BJ (cell line): Measurements from ENCODE around the gene ATP2A3. TPM values are rescaled to one million over a fixed set of nuclear protein-coding genes. Genes with fewer than 3 reads are reported as not detected.

ENCODE experiments used
- CTCF ChIA-PET: fragments of 350-600 bp; formaldehyde crosslinking; extraction: SDS; loops from one replicate; lab custom pipeline; 2021; ENCODE audit warnings: antibody characterized with exemption, inconsistent platforms; lab: Yijun Ruan, JAX
- POLR2A ChIA-PET: fragments of 300-600 bp; sonication (Branson Sonifier 250); formaldehyde crosslinking; extraction: SDS; loops from one replicate; lab custom pipeline; 2021; ENCODE audit warnings: antibody characterized with exemption; lab: Charles Lee
- DNase-seq: peaks from one replicate; pipeline ENCODE4 v3.0.0-alpha.2; 2011; ENCODE audit warnings: low read depth
- H3K27me3 ChIP-seq: 2 replicates; pipeline ENCODE4 v1.6.0; 2011; ENCODE audit warnings: low read length; ENCODE audit not compliant: control insufficient read depth, insufficient read depth
- H3K36me3 ChIP-seq: 2 replicates; pipeline ENCODE4 v1.5.1; 2011; ENCODE audit warnings: low read length; ENCODE audit not compliant: control insufficient read depth, insufficient read depth
- H3K4me3 ChIP-seq: 2 replicates; pipeline ENCODE4 v1.5.1; 2011; ENCODE audit warnings: low read depth, mild to moderate bottlenecking, control low read depth, low read length
- CTCF ChIP-seq: IDR thresholded peaks from 2 replicates; pipeline ENCODE4 v1.5.1; 2011; ENCODE audit warnings: low read depth, mild to moderate bottlenecking, control low read depth, inconsistent platforms, low read length, moderate library complexity; ENCODE audit not compliant: insufficient read depth
- polyA plus RNA-seq: library from polyadenylated mRNA; depleted of rRNA; stranded (reverse); fragments of >200 nt; gene quantifications from 2 replicates; pipeline ENCODE4 v1.2.3, GENCODE V29; 2011

ATP2A3 gene
- polyA plus RNA-seq, 1 experiment: 1.1 TPM

GRCh38 chr17:3928406-3928805, 35.8 kb downstream of the ATP2A3 start:
- ChIA-PET POLR2A (no interaction called here), CTCF (interaction anchor here (5.9 kb wide), 1 partner anchor 15 kb away, joined by 40 read pairs; no protein-coding TSS in a partner anchor)
- H3K4me3 ChIP-seq: no peak overlapping the region
- DNase-seq: no peak
- H3K36me3 ChIP-seq: no peaks in the 10 kb centered on the region
- no peak for TF ChIP-seq CTCF
- H3K27me3 ChIP-seq: no peaks in the 10 kb centered on the region; the same call in 1 of the 2 replicates

GRCh38 chr17:3927628-3928340, 36.5 kb downstream of the ATP2A3 start:
- DNase-seq: no peak
- no peak for TF ChIP-seq CTCF
- CTCF ChIA-PET: interaction anchor here (5.9 kb wide), 1 partner anchor 14 kb away, joined by 40 read pairs; no protein-coding TSS in a partner anchor
- Histone ChIP-seq H3K4me3 (no peak overlapping the region), H3K27me3 (no peaks in the 10 kb centered on the region; the same call in 1 of the 2 replicates), H3K36me3 (no peaks in the 10 kb centered on the region)
- POLR2A ChIA-PET: no interaction called here

- Histone ChIP-seq H3K4me3 (no peak overlapping the region), H3K36me3 (no peaks in the 10 kb centered on the region), H3K27me3 (no peaks in the 10 kb centered on the region; the same call in 1 of the 2 replicates)
- no peak for DNase-seq
- no peak for TF ChIP-seq CTCF
- CTCF ChIA-PET: interaction anchor here (1.2 to 5.9 kb wide), 2 partner anchors 10 to 13 kb away, joined by 4 to 40 read pairs; no protein-coding TSS in a partner anchor
- POLR2A ChIA-PET: no interaction called here
Observed at GRCh38 chr17:3926860-3927627, 37.2 kb downstream of the ATP2A3 start.

GRCh38 chr17:3925684-3926485, 38.4 kb downstream of the ATP2A3 start:
- no peak for TF ChIP-seq CTCF
- Histone ChIP-seq H3K27me3 (no peaks in the 10 kb centered on the region; the same call in 1 of the 2 replicates), H3K4me3 (no peak overlapping the region), H3K36me3 (no peaks in the 10 kb centered on the region)
- ChIA-PET CTCF (interaction anchor here (1.2 to 5.9 kb wide), 2 partner anchors 9 to 12 kb away, joined by 4 to 40 read pairs; no protein-coding TSS in a partner anchor), POLR2A (no interaction called here)
- no peak for DNase-seq
